WTC11 (cell line): Measurements from ENCODE around the gene MRGPRX2.

Experiments used
- ETV6 ChIP-seq: sonication (generic); formaldehyde crosslinking; IDR thresholded peaks from 2 replicates; pipeline ENCODE4 v1.8.1; 2022; ENCODE audit warnings: mild to moderate bottlenecking, missing genetic modification reagents
- TF ChIP-seq, protein P1 (sequence below): fragments of 200-600 bp; IDR thresholded peaks from 2 replicates; pipeline ENCODE4 v1.8.0; 2022; ENCODE audit warnings: antibody characterized with exemption
- TF ChIP-seq, protein P2 (sequence below): sonication (generic); formaldehyde crosslinking; IDR thresholded peaks from 2 replicates; pipeline ENCODE4 v1.8.1; 2023; ENCODE audit warnings: mild to moderate bottlenecking, missing genetic modification reagents, moderate library complexity

DNA sequence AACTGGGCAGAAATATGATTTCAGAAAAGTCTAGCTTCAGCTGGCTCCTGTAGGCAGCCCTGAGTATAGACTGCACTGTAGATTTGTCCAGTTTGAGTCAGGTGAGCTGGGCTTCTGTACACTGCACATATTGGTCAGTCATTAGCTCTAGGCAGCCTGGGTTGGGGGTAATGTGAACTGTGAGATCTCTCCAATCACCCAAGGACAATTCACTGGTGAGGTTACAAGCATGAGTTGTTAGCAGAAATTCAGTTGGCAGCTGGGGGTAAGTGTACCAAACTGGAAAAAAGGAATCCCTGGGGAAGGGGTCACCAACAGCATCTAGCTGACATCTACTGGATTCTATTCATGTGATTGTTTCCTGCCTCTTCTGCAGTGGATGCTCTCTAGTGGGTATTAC lies 39.7 kb downstream of the MRGPRX2 start:
- TF ChIP-seq, protein P1, sequence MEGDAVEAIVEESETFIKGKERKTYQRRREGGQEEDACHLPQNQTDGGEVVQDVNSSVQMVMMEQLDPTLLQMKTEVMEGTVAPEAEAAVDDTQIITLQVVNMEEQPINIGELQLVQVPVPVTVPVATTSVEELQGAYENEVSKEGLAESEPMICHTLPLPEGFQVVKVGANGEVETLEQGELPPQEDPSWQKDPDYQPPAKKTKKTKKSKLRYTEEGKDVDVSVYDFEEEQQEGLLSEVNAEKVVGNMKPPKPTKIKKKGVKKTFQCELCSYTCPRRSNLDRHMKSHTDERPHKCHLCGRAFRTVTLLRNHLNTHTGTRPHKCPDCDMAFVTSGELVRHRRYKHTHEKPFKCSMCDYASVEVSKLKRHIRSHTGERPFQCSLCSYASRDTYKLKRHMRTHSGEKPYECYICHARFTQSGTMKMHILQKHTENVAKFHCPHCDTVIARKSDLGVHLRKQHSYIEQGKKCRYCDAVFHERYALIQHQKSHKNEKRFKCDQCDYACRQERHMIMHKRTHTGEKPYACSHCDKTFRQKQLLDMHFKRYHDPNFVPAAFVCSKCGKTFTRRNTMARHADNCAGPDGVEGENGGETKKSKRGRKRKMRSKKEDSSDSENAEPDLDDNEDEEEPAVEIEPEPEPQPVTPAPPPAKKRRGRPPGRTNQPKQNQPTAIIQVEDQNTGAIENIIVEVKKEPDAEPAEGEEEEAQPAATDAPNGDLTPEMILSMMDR = no peak
- no peak for TF ChIP-seq ETV6 (CRISPR knock-in tag)
- TF ChIP-seq, protein P2, sequence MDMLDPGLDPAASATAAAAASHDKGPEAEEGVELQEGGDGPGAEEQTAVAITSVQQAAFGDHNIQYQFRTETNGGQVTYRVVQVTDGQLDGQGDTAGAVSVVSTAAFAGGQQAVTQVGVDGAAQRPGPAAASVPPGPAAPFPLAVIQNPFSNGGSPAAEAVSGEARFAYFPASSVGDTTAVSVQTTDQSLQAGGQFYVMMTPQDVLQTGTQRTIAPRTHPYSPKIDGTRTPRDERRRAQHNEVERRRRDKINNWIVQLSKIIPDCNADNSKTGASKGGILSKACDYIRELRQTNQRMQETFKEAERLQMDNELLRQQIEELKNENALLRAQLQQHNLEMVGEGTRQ (CRISPR knock-in tag) = no peak
